ENCODE measurements around the gene THSD4.

The THSD4 gene

GRCh38 chr15:71219645-71220044, 104.4 kb downstream of the THSD4 start:
- Histone ChIP-seq H3K27ac (no peak overlapping the region), H3K4me3 (ENCODE audit: low read depth, low read length) (no peak overlapping the region)
- DNase-seq: peak; percentile 71

GRCh38 chr15:71220828-71221227, 105.6 kb downstream of the THSD4 start:
- no peak for DNase-seq
- TF ChIP-seq CTCF (IDR thresholded peaks at IDR 0.05; ENCODE audit: low read depth, low read length): no peak
- Histone ChIP-seq H3K9me3 (ENCODE audit: severe bottlenecking) (peaks cover 13% of the 10 kb centered on the region), H3K4me3 (ENCODE audit: low read depth, low read length) (no peak overlapping the region), H3K27ac (no peak overlapping the region), H3K36me3 (no peaks in the 10 kb centered on the region), H3K27me3 (ENCODE audit: insufficient read depth, low read depth, severe bottlenecking) (no peaks in the 10 kb centered on the region)

More at GRCh38 chr15:71219645-71220044, 104.4 kb downstream of the THSD4 start:
- no peaks in the 10 kb centered on the region for H3K27me3 ChIP-seq (ENCODE audit: insufficient read depth, low read depth, severe bottlenecking)
- peaks cover 9% of the 10 kb centered on the region for H3K9me3 ChIP-seq (ENCODE audit: severe bottlenecking)
- TF ChIP-seq CTCF (IDR thresholded peaks at IDR 0.05; ENCODE audit: low read depth, low read length): no peak
- H3K36me3 ChIP-seq: no peaks in the 10 kb centered on the region

GRCh38 chr15:71221417-71221816, 106.1 kb downstream of the THSD4 start:
- peaks cover 13% of the 10 kb centered on the region for H3K9me3 ChIP-seq (ENCODE audit: severe bottlenecking)
- no peak for TF ChIP-seq CTCF (IDR thresholded peaks at IDR 0.05; ENCODE audit: low read depth, low read length)
- no peak overlapping the region for H3K4me3 ChIP-seq (ENCODE audit: low read depth, low read length)
- no peaks in the 10 kb centered on the region for H3K36me3 ChIP-seq
- no peaks in the 10 kb centered on the region for H3K27me3 ChIP-seq (ENCODE audit: insufficient read depth, low read depth, severe bottlenecking)
- H3K27ac ChIP-seq: no peak overlapping the region
- no peak for DNase-seq

- H3K4me3 ChIP-seq (ENCODE audit: low read depth, low read length): no peak overlapping the region
- H3K36me3 ChIP-seq: no peaks in the 10 kb centered on the region
- H3K9me3 ChIP-seq (ENCODE audit: severe bottlenecking): peaks cover 13% of the 10 kb centered on the region
- DNase-seq: no peak
- H3K27me3 ChIP-seq (ENCODE audit: insufficient read depth, low read depth, severe bottlenecking): no peaks in the 10 kb centered on the region
- TF ChIP-seq CTCF (IDR thresholded peaks at IDR 0.05; ENCODE audit: low read depth, low read length): no peak
- no peak overlapping the region for H3K27ac ChIP-seq
These were observed 108.2 kb downstream of the THSD4 start for GRCh38 chr15:71223516-71223915.

GRCh38 chr15:71224024-71224423, 108.8 kb downstream of the THSD4 start:
- no peak overlapping the region for H3K4me3 ChIP-seq (ENCODE audit: low read depth, low read length)
- H3K27me3 ChIP-seq (ENCODE audit: insufficient read depth, low read depth, severe bottlenecking): no peaks in the 10 kb centered on the region
- no peak for TF ChIP-seq CTCF (IDR thresholded peaks at IDR 0.05; ENCODE audit: low read depth, low read length)
- no peak for DNase-seq
- no peak overlapping the region for H3K27ac ChIP-seq
- no peaks in the 10 kb centered on the region for H3K36me3 ChIP-seq
- H3K9me3 ChIP-seq (ENCODE audit: severe bottlenecking): peaks cover 13% of the 10 kb centered on the region

GRCh38 chr15:71225851-71226250, 110.6 kb downstream of the THSD4 start:
- Histone ChIP-seq H3K36me3 (no peaks in the 10 kb centered on the region), H3K27me3 (ENCODE audit: insufficient read depth, low read depth, severe bottlenecking) (no peaks in the 10 kb centered on the region), H3K9me3 (ENCODE audit: severe bottlenecking) (peaks cover 13% of the 10 kb centered on the region), H3K27ac (no peak overlapping the region), H3K4me3 (ENCODE audit: low read depth, low read length) (no peak overlapping the region)
- TF ChIP-seq CTCF (IDR thresholded peaks at IDR 0.05; ENCODE audit: low read depth, low read length): no peak
- no peak for DNase-seq
